HepG2 (cell line): ENCODE measurements around the gene ZFP36. TPM values are rescaled to one million over a fixed set of nuclear protein-coding genes. Genes with fewer than 3 reads are reported as not detected.

Source experiments
- ATF7 ChIP-seq, 2 experiments: fragments of 450-650 bp in 1 of 2; sonication (generic) in 1 of 2; formaldehyde crosslinking in 1 of 2; IDR thresholded peaks; 2 replicates each; pipeline versions ENCODE4 v1.4.0 to v1.6.1; 2016 to 2020; ENCODE audit warnings: antibody characterized with exemption in 1 of 2, mild to moderate bottlenecking in 1 of 2, missing genetic modification reagents in 1 of 2
- HOXA5 ChIP-seq: sonication (generic); formaldehyde crosslinking; IDR thresholded peaks from 2 replicates; pipeline ENCODE4 v1.4.0; 2020; ENCODE audit warnings: missing genetic modification reagents
- JUN ChIP-seq: sonication (generic); formaldehyde crosslinking; IDR thresholded peaks from 2 replicates; pipeline ENCODE4 v1.4.0; 2020; ENCODE audit warnings: mild to moderate bottlenecking, missing genetic modification reagents
- MTF2 ChIP-seq: sonication (generic); formaldehyde crosslinking; IDR thresholded peaks from 2 replicates; pipeline ENCODE4 v1.5.0; 2020; ENCODE audit warnings: missing genetic modification reagents, borderline replicate concordance
- ZNF317 ChIP-seq: sonication (generic); formaldehyde crosslinking; IDR thresholded peaks from 2 replicates; pipeline ENCODE4 v1.5.0; 2020; ENCODE audit warnings: mild to moderate bottlenecking, missing genetic modification reagents
- ZNF749 ChIP-seq: sonication (generic); formaldehyde crosslinking; IDR thresholded peaks from 2 replicates; pipeline ENCODE4 v1.8.0; 2022; ENCODE audit warnings: mild to moderate bottlenecking, missing genetic modification reagents, moderate library complexity, borderline replicate concordance
- polyA plus RNA-seq, 8 experiments: library from polyadenylated mRNA; depleted of rRNA in 3 of 8; stranded (reverse) in 7 of 8; unstranded in 1 of 8; fragments of >200 nt; fragmentation: Illumina TruSeq in 4 of 8; extraction: Trizol in 4 of 8; gene quantifications; 2 replicates each; pipeline versions ENCODE4 v1.2.1 to v1.2.3, GENCODE V29; 2011 to 2016; ENCODE audit warnings: low read depth in 4 of 8, missing spikeins in 1 of 8, mixed read lengths in 1 of 8; ENCODE audit not compliant: insufficient read depth in 1 of 8
- total RNA-seq, 5 experiments: library from RNA; depleted of rRNA; stranded (reverse); fragments of >200 nt; fragmentation: Illumina TruSeq; extraction: Trizol; gene quantifications; 2 replicates each; pipeline ENCODE4 v1.2.3, GENCODE V29; 2016; ENCODE audit warnings: low read depth in 1 of 5
- TF ChIP-seq, protein P1 (sequence below): sonication (generic); formaldehyde crosslinking; conservative IDR thresholded peaks from 2 replicates; pipeline ENCODE4 v1.8.0; 2022; ENCODE audit warnings: mild to moderate bottlenecking, moderate library complexity, missing genetic modification reagents
- TF ChIP-seq, protein P2 (sequence below): sonication (generic); formaldehyde crosslinking; IDR thresholded peaks from 2 replicates; pipeline ENCODE4 v1.8.0; 2022; ENCODE audit warnings: missing genetic modification reagents, mild to moderate bottlenecking, moderate library complexity, borderline replicate concordance
- TF ChIP-seq, protein P3 (sequence below): sonication (generic); formaldehyde crosslinking; IDR thresholded peaks from 2 replicates; pipeline ENCODE4 v1.4.0; 2020; ENCODE audit warnings: missing genetic modification reagents, borderline replicate concordance
- TF ChIP-seq, protein P4 (sequence below): IDR thresholded peaks from 2 replicates; pipeline ENCODE4 v1.6.1; 2016; ENCODE audit warnings: mild to moderate bottlenecking
- TF ChIP-seq, protein P5 (sequence below): sonication (generic); formaldehyde crosslinking; IDR thresholded peaks from 2 replicates; pipeline ENCODE4 v1.4.0; 2020; ENCODE audit warnings: missing genetic modification reagents
- TF ChIP-seq, protein P6 (sequence below): sonication (generic); formaldehyde crosslinking; conservative IDR thresholded peaks from 2 replicates; pipeline ENCODE4 v1.4.0; 2020; ENCODE audit warnings: mild to moderate bottlenecking, missing genetic modification reagents, moderate library complexity

Gene ZFP36
- total and polyA plus RNA-seq, 2 of the 13 experiments (the other 11 are each of a cell fraction or from before 2014, with no cell fraction given), result 1.4 to 1.7 TPM

DNA sequence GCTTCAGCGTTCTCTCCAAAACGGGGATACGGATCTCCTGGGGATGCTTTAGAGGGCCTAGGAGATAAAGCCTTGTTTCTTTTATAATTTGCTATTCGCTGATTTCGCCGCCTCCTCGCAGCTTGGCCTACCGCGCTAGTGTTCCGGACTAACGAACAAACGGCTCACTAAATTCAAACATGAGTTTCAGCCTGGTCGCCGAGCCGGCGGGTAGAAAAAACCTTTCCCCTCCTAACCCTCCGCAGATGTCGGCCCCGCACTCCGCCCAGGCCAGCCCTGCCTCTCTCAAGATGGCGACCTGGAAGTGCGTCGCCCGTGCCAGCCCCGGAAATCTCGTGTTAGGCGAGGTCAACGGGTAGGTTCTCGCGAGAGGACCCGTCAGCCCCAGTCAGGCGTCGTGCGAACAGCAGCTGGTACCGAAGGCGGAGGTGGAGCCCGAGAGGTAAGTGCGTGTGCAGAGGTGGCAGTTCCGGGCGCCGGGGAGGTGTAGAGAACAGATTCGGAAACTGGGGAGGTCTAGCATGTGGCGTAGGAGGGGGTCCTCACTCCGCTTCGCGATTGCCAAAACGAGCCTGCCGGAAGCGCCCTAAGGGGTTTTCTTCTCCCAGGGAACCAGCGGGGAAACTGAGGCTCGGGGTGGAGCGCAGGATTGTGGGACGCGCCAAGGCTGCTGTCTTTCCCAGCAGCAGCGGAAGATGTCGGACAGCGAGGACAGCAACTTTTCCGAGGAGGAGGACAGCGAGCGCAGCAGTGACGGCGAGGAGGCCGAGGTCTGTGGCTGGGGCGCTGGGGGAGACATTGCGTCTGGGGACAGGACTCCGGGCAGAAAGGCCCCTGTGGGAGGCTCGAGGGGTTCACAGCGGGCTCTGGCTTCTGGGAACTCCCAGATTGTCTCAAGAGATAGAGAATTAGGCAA lies 38.8 kb downstream of the ZFP36 start, which contains the start of gene SUPT5H (continued):
- TF ChIP-seq, protein P1, sequence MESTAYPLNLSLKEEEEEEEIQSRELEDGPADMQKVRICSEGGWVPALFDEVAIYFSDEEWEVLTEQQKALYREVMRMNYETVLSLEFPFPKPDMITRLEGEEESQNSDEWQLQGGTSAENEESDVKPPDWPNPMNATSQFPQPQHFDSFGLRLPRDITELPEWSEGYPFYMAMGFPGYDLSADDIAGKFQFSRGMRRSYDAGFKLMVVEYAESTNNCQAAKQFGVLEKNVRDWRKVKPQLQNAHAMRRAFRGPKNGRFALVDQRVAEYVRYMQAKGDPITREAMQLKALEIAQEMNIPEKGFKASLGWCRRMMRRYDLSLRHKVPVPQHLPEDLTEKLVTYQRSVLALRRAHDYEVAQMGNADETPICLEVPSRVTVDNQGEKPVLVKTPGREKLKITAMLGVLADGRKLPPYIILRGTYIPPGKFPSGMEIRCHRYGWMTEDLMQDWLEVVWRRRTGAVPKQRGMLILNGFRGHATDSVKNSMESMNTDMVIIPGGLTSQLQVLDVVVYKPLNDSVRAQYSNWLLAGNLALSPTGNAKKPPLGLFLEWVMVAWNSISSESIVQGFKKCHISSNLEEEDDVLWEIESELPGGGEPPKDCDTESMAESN (CRISPR knock-in tag), result peak; percentile 85
- TF ChIP-seq MTF2 (CRISPR knock-in tag) (no peak), ZNF749 (CRISPR knock-in tag) (no peak), ATF7 (IDR thresholded peaks at IDR 0.05) (no peak), ATF7 (CRISPR knock-in tag; IDR thresholded peaks at IDR 0.05) (no peak; the same call in 1 of the 2 replicates), HOXA5 (CRISPR knock-in tag) (no peak; the same call in 1 of the 2 replicates), JUN (CRISPR knock-in tag) (peak; percentile 45; the same call in 1 of the 2 replicates), ZNF317 (CRISPR knock-in tag) (peak; percentile 87)
- TF ChIP-seq, protein P2, sequence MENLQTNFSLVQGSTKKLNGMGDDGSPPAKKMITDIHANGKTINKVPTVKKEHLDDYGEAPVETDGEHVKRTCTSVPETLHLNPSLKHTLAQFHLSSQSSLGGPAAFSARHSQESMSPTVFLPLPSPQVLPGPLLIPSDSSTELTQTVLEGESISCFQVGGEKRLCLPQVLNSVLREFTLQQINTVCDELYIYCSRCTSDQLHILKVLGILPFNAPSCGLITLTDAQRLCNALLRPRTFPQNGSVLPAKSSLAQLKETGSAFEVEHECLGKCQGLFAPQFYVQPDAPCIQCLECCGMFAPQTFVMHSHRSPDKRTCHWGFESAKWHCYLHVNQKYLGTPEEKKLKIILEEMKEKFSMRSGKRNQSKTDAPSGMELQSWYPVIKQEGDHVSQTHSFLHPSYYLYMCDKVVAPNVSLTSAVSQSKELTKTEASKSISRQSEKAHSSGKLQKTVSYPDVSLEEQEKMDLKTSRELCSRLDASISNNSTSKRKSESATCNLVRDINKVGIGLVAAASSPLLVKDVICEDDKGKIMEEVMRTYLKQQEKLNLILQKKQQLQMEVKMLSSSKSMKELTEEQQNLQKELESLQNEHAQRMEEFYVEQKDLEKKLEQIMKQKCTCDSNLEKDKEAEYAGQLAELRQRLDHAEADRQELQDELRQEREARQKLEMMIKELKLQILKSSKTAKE (CRISPR knock-in tag), result peak; percentile 35; the same call in 1 of the 2 replicates
- TF ChIP-seq, protein P3, sequence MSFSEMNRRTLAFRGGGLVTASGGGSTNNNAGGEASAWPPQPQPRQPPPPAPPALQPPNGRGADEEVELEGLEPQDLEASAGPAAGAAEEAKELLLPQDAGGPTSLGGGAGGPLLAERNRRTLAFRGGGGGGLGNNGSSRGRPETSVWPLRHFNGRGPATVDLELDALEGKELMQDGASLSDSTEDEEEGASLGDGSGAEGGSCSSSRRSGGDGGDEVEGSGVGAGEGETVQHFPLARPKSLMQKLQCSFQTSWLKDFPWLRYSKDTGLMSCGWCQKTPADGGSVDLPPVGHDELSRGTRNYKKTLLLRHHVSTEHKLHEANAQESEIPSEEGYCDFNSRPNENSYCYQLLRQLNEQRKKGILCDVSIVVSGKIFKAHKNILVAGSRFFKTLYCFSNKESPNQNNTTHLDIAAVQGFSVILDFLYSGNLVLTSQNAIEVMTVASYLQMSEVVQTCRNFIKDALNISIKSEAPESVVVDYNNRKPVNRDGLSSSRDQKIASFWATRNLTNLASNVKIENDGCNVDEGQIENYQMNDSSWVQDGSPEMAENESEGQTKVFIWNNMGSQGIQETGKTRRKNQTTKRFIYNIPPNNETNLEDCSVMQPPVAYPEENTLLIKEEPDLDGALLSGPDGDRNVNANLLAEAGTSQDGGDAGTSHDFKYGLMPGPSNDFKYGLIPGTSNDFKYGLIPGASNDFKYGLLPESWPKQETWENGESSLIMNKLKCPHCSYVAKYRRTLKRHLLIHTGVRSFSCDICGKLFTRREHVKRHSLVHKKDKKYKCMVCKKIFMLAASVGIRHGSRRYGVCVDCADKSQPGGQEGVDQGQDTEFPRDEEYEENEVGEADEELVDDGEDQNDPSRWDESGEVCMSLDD (CRISPR knock-in tag), result peak; percentile 14; the same call in 1 of the 2 replicates
- TF ChIP-seq, protein P4, sequence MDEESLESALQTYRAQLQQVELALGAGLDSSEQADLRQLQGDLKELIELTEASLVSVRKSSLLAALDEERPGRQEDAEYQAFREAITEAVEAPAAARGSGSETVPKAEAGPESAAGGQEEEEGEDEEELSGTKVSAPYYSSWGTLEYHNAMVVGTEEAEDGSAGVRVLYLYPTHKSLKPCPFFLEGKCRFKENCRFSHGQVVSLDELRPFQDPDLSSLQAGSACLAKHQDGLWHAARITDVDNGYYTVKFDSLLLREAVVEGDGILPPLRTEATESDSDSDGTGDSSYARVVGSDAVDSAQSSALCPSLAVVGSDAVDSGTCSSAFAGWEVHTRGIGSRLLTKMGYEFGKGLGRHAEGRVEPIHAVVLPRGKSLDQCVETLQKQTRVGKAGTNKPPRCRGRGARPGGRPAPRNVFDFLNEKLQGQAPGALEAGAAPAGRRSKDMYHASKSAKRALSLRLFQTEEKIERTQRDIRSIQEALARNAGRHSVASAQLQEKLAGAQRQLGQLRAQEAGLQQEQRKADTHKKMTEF (CRISPR knock-in tag), result peak; percentile 92
- TF ChIP-seq, protein P5, sequence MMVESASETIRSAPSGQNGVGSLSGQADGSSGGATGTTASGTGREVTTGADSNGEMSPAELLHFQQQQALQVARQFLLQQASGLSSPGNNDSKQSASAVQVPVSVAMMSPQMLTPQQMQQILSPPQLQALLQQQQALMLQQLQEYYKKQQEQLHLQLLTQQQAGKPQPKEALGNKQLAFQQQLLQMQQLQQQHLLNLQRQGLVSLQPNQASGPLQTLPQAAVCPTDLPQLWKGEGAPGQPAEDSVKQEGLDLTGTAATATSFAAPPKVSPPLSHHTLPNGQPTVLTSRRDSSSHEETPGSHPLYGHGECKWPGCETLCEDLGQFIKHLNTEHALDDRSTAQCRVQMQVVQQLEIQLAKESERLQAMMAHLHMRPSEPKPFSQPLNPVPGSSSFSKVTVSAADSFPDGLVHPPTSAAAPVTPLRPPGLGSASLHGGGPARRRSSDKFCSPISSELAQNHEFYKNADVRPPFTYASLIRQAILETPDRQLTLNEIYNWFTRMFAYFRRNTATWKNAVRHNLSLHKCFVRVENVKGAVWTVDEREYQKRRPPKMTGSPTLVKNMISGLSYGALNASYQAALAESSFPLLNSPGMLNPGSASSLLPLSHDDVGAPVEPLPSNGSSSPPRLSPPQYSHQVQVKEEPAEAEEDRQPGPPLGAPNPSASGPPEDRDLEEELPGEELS, result no peak
- TF ChIP-seq, protein P6, sequence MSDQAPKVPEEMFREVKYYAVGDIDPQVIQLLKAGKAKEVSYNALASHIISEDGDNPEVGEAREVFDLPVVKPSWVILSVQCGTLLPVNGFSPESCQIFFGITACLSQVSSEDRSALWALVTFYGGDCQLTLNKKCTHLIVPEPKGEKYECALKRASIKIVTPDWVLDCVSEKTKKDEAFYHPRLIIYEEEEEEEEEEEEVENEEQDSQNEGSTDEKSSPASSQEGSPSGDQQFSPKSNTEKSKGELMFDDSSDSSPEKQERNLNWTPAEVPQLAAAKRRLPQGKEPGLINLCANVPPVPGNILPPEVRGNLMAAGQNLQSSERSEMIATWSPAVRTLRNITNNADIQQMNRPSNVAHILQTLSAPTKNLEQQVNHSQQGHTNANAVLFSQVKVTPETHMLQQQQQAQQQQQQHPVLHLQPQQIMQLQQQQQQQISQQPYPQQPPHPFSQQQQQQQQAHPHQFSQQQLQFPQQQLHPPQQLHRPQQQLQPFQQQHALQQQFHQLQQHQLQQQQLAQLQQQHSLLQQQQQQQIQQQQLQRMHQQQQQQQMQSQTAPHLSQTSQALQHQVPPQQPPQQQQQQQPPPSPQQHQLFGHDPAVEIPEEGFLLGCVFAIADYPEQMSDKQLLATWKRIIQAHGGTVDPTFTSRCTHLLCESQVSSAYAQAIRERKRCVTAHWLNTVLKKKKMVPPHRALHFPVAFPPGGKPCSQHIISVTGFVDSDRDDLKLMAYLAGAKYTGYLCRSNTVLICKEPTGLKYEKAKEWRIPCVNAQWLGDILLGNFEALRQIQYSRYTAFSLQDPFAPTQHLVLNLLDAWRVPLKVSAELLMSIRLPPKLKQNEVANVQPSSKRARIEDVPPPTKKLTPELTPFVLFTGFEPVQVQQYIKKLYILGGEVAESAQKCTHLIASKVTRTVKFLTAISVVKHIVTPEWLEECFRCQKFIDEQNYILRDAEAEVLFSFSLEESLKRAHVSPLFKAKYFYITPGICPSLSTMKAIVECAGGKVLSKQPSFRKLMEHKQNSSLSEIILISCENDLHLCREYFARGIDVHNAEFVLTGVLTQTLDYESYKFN (CRISPR knock-in tag), result peak; percentile 60
